Islet of Langerhans (tissue), 1 donor: Measurements from ENCODE around the gene RASAL2.
"Not testable (repeated sequence)": the region's sequence is repeated elsewhere in the genome, so short reads cannot be mapped to it uniquely, and the experiment has no call there.

Experiments
- FAIRE-seq: peaks from one replicate; lab custom pipeline; 2011; peaks lifted over from hg19 to GRCh38; lab: Jason Lieb, UNC

Gene RASAL2

DNA sequence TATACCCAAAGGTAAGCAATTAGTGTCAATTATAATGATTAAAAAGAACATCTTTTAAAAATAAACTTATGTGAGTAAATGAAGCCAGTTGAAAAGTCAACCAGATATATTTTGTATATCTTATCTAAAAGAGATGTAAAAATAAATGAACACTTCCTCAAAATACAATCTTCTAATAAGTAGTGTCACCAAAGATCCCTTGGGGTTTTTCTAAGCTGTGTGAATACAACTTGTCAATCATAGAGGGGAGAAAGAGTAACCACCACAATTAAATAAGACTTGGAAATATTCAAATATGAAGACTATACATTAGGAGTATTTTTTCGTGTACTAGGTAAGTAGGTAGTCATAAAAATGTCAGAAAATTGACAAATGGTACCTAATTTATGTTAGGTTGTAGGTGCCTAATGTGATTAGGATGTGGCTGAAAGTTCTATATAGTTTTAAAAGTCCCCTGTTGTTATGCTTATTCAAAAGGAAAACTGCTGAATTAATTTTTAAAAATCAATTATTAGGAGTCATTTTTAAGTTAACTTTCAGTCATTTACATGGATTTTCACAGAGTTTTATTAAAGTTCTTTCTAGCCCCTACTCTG, 72.6 kb downstream of the RASAL2 start:
- FAIRE-seq: peak; percentile 90

DNA sequence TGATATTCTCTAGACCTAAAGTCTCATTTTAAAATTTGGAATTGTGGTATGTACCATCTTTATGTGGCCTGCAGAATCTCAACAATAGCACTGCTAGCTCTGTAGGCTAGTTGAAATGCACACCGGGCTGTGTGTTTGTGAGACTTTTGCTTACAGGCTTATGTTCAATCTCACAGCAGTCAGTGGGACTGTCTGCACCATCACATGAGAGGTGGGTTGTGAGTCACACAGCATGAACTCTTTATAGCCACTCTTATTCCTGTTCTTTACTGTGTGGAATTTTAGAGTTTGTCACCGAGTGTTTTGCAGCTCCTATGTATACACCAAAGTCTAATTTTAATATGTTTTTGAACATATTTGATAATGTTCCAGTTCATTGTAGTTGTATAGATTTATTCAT, 74.6 kb downstream of the RASAL2 start:
- FAIRE-seq: no peak

- no peak for FAIRE-seq
Measured at GRCh38 chr1:178169649-178170048, 75.7 kb downstream of the RASAL2 start.

GRCh38 chr1:178172939-178173338, 79.0 kb downstream of the RASAL2 start:
- FAIRE-seq: no peak

DNA sequence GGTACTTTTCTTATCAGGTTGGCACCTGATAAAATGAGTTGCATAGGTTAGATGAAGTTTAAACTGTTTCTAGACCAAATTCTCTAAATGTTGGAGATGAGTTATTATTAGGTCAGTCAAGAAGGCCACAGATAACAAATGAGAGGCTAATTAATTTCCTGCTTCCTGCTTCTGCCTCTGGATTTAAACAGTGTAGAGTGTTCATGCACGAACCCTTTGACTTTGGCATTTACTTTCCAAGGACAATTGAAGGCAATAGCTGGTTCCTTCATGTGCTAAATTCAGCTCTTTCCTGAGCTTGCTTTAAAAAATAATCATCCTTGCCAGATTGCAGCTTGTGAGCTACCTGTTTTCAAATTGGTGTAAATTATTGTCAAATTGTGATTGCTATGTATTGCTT, 80.6 kb downstream of the RASAL2 start:
- FAIRE-seq: no peak

- no peak for FAIRE-seq
Measured at GRCh38 chr1:178180405-178180804, 86.5 kb downstream of the RASAL2 start.

DNA sequence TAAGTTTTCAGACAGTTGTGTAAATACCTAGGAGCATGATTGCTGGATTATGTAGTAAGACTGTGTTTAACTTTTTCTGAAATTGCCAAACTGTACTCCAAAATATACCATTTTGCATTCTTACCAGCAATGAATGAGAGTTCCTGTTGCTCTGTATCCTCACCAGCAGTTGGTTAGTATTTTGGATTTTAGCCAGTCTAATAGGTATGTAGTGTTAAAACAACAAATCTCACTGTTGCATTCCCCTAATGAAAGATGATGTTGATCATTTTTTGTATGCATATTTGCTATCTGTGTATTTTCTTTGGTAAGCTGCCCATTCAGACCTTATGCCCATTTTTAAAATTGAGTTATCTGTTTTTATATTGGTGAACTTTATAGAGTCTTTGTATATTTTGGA, 89.9 kb downstream of the RASAL2 start:
- FAIRE-seq: no peak

GRCh38 chr1:178188306-178188705, 94.4 kb downstream of the RASAL2 start:
- FAIRE-seq: no peak

DNA sequence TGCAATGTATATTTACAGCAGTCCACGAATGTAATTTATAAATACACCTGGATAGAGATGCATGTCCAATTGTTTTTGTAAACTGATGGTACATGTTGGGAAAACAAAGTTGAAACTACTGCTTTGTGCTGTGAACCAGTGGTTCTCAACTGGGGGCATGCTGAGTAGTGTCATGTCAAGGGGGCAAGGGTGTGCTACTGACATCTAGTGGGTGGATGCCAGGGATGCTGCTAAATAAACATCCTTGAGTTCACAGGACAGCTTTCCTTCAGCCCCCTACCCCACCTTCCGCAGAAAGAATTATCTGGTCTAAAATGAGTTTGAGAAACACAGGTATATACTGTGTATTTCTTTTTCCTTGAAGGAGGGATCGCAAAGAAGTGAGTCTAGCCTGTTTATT, 95.9 kb downstream of the RASAL2 start:
- no peak for FAIRE-seq

DNA sequence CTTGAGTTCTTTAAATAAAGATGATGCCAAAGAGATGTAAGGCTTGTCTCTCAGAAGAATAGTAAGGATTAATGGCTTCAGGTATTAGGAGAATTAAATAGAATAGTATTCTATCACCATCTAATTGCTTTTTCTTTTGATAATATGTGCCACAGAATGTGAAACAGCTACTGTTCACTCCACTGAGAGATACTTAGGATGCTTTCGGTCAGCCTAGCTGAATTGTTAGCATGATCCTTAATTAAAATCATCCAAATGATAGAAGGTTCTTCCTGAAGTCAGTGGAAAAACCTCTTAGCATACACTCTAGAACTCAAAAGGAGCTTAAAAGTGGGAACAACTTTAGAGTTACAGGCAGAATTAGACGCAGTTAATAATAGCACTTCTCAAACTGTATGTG, 97.0 kb downstream of the RASAL2 start:
- no peak for FAIRE-seq

- no peak for FAIRE-seq
Measured at GRCh38 chr1:178192686-178193085, 98.8 kb downstream of the RASAL2 start.

- FAIRE-seq: no peak
Measured at GRCh38 chr1:178196631-178197030, 102.7 kb downstream of the RASAL2 start.

- FAIRE-seq: not testable (repeated sequence)
Measured at GRCh38 chr1:178202095-178202494, 108.2 kb downstream of the RASAL2 start.

DNA sequence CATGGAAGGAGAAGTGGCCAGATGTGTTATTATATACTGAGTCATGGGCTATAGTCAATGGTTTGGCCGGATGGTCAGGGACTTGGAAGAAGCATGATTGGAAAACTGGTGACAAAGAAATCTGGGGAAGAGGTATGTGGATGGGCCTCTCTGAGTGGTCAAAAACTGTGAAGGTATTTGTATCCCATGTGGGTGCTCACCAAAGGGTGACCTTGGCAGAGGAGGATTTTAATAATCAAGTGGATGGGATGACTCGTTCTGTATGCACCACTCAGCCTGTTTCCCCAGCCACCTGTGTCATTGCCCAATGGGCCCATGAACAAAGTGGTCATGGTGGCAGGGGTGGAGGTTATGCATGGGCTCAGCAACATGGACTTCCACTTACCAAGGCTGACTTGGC, 108.6 kb downstream of the RASAL2 start:
- FAIRE-seq: not testable (repeated sequence)

GRCh38 chr1:178208269-178208856, 114.5 kb downstream of the RASAL2 start:
- FAIRE-seq: not testable (repeated sequence)

- no peak for FAIRE-seq
Measured at GRCh38 chr1:178209935-178210334, 116.0 kb downstream of the RASAL2 start.

- no peak for FAIRE-seq
Measured at GRCh38 chr1:178218550-178218949, 124.6 kb downstream of the RASAL2 start.

DNA sequence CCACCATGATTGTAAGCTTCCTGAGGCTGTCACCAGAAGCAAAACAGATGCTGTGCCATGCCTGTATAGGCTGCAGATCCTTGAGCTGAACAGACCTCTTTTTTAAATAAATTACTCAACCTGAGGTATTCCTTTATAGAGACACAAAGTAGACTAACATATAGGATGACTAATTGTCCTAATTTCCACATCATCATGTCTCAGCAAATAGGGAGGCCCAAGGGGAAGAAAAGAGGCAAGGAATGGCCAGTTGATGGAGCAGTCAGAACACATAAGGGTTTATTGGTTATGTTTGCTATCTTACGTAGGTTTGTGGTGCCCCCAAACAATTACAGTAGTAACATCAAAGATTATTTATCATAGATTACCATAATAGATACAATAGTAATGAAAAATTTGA, 126.2 kb downstream of the RASAL2 start:
- no peak for FAIRE-seq

DNA sequence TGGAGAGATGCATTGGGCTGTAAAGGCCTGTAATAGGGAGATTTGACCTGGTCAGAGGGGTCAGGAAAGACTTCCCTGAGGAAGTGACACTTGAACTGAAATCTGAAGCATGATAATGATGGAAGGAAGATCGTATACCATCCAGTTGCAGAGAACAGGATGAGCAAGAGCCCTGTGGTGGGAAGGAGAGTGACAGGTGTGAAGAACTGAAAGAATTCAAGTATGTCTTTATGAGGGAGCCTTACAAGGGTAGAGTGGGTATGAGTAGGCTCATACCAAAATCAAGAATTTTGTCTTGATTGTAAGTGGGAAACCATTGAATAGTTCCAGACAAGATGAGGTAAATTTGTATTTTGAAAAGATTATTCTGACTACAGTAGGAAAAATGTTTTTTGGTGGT, 129.4 kb downstream of the RASAL2 start:
- no peak for FAIRE-seq

DNA sequence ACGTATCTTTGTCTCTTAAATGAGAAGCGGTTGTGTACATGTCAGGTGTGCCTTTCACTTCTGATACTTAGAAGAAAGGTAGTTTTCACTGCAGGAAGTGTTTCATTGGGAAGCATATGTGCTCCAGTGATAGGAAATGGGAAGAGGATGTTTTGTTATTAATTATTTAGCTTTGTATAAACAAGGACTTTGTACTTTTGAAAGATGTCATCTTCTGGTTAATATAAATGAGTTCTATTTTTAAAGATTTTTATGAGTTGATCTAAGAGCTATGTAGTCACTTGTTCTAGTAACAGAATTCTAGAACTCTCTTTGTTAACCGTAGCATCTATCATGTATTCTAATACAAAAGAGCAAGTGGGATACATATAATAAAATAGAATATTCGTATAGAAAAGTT, 130.5 kb downstream of the RASAL2 start:
- FAIRE-seq: peak; percentile 27

DNA sequence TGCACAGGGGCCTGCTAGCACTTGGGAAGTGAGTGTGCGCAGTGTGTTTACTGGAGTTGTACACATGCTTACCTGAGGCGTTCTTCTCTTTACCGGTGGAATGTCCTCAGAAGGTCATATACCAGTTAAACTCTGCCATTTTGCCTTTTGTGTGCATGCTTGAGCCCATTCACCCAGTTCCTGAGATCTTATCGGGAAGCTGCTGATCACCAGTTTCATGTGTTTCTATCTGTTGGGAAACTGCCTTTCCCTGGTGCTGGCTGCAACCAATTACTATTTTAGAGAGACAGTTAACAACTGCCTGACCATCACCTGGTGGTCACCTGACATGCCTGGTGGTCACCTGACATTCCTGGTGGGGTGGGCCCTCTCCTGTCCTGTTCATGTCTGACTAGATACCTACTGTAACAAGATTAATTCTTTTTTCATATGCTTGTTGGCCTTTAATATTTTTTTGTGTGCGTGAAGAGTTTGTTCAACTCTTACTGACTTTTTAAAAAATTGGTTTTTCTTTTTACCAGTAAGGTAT, 137.0 kb downstream of the RASAL2 start:
- FAIRE-seq: no peak

GRCh38 chr1:178232108-178232507, 138.2 kb downstream of the RASAL2 start:
- FAIRE-seq: no peak

DNA sequence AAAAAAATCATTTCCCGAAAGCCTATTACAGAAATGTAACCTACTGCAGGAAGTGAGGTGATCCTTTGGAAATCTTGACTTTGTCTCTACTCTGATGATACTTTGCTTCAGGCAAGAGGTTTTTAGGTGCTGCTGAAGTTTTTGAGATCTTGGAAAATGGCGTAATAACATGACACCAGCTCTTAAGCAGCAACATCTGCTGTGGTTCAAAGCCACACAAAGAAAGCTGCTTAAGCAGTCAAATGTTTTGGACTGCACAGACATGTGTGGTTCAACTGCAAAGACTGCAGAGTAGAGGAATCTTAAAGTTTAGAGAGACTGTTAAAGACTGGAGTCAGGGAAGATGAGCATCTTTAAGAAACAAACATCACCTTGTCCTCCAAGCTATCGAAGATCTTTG, 139.0 kb downstream of the RASAL2 start:
- no peak for FAIRE-seq

- no peak for FAIRE-seq
Measured at GRCh38 chr1:178237121-178237520, 143.2 kb downstream of the RASAL2 start.
